Measurements from ENCODE around the gene DNAH5.

DNAH5 gene

DNA sequence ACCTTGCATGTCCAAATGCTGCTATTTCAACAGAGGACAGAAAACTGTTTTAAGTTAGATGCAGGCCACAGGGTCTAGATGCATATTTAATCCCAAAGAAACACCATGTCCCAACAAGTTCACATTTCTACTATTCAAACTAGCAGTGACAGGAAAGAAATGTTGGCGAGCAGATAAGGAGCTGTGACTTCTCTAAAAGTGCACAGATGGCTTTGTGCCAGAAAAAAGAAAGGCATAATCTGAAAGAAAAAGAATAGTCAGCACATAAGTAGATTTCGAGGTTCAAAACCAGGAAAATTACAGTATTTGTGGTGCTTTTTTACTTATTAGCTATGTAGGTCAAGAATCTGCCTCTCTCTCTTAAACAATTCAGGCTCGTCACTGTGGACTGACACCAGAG, 178.3 kb downstream of the DNAH5 start:
- DNase-seq (ENCODE audit: insufficient read length): no peak
- no peak for TF ChIP-seq POLR2AphosphoS5 (IDR thresholded peaks at IDR 0.05; ENCODE audit: low read depth, low read length)
- TF ChIP-seq POLR2A (IDR thresholded peaks at IDR 0.05; ENCODE audit: low read depth, low read length): no peak
- TF ChIP-seq TAF1 (IDR thresholded peaks at IDR 0.05; ENCODE audit: borderline replicate concordance, low read depth, low read length): no peak
- FAIRE-seq: no peak

DNA sequence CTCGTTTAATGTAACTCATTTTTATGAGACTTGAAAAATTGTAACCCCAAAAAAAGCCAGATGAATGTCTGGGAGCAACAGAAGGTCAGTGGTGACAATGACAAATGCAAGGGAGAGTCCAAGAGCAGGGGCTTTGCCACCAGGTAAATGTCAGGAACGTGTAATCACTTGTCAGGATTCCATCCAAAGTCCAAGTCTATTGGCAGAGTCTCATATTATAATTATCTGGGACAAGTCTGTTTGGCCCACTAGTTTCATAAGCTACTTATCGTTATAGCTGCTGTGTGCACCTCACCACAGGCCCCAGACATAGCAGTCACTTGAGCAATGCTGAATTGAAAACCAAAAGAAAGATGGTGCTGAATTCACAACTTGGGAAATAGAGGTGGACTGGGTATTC, 180.8 kb downstream of the DNAH5 start:
- DNase-seq (ENCODE audit: insufficient read length): no peak
- no peak for TF ChIP-seq TAF1 (IDR thresholded peaks at IDR 0.05; ENCODE audit: borderline replicate concordance, low read depth, low read length)
- TF ChIP-seq POLR2A (IDR thresholded peaks at IDR 0.05; ENCODE audit: low read depth, low read length): no peak
- TF ChIP-seq POLR2AphosphoS5 (IDR thresholded peaks at IDR 0.05; ENCODE audit: low read depth, low read length): no peak
- FAIRE-seq: no peak

DNA sequence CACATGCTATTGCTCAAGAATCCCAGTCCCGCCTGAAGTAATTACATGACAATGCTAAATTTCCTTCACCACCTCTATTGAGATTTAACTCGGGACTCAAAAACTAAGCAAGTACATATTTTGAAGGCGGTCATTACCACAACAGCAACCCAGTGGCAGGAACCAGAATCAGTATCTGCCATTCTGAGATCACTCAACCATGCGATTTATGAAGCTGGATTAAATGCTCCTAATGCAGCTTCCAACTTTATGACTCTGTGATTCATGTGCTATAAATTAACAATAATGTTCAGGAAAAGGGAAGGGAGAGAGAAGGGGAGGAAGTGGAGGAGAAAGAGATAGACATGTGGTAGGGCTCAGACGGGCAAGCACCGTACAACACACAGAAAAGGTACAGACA, 194.7 kb downstream of the DNAH5 start:
- DNase-seq (ENCODE audit: insufficient read length) (no peak), FAIRE-seq (no peak)
- TF ChIP-seq POLR2A (IDR thresholded peaks at IDR 0.05; ENCODE audit: low read depth, low read length) (no peak), TAF1 (IDR thresholded peaks at IDR 0.05; ENCODE audit: borderline replicate concordance, low read depth, low read length) (no peak), POLR2AphosphoS5 (IDR thresholded peaks at IDR 0.05; ENCODE audit: low read depth, low read length) (no peak)

DNA sequence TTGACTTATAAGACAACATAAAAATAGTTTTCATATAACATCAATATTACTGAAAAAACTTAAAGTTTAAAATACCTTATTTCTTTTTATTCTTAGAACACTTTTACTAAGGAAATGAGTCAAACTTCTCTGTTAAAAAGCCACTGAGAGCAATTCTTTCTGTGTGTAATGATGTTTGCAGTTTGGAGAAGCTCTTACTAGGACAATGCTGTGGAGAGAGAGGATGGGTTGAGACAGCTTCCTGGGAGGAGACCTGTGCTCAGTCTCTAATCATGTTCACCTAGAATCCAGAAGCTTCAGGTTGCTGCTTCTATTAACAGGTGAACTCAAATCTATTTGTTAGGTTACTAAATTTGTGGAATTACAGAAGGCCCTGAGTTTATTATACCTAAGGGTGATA, 198.5 kb downstream of the DNAH5 start:
- no peak for FAIRE-seq
- TF ChIP-seq POLR2A (IDR thresholded peaks at IDR 0.05; ENCODE audit: low read depth, low read length) (no peak), POLR2AphosphoS5 (IDR thresholded peaks at IDR 0.05; ENCODE audit: low read depth, low read length) (no peak), TAF1 (IDR thresholded peaks at IDR 0.05; ENCODE audit: borderline replicate concordance, low read depth, low read length) (no peak)
- no peak for DNase-seq (ENCODE audit: insufficient read length)

DNA sequence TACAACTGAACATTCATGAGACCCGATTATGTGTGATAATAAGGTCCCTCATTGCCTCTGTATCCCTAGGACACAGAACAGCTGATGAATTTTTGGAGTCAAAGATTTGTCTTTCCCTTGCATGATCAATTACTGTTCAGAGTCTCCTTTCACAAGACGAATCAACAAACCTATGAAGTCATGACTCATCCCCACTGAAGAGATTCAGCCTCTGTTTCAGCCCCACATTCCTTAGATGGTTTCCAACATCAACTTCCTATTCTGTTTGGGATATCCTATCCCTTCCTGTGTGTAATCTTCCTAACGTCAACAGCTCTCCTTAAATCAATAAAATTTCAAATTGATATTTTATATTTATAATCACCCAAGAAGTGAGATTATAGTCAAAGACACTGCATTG, 199.0 kb downstream of the DNAH5 start:
- no peak for FAIRE-seq
- TF ChIP-seq POLR2A (IDR thresholded peaks at IDR 0.05; ENCODE audit: low read depth, low read length): no peak
- TF ChIP-seq POLR2AphosphoS5 (IDR thresholded peaks at IDR 0.05; ENCODE audit: low read depth, low read length): no peak
- TF ChIP-seq TAF1 (IDR thresholded peaks at IDR 0.05; ENCODE audit: borderline replicate concordance, low read depth, low read length): no peak
- DNase-seq (ENCODE audit: insufficient read length): no peak

DNA sequence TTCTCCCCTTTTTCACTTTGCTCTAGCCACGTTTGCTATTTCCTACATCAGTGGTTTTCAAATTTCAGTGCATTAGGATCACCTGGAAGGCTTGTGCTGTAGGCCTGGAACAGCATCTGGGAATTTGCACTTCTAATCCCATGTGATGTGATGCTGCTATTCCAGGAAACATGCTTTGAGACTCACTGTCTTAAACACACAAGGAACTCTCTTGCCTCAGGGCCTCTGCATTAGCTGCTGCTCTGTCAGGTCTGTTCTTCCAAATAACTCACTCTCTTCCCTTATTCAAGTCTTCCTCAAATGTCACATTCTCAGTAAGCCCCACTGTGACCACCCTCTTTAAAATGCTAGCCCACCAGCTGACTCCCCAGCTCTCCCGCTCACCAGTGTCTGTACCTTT, 204.0 kb downstream of the DNAH5 start:
- no peak for FAIRE-seq
- no peak for DNase-seq (ENCODE audit: insufficient read length)
- TF ChIP-seq POLR2A (IDR thresholded peaks at IDR 0.05; ENCODE audit: low read depth, low read length): no peak
- TF ChIP-seq POLR2AphosphoS5 (IDR thresholded peaks at IDR 0.05; ENCODE audit: low read depth, low read length): no peak
- no peak for TF ChIP-seq TAF1 (IDR thresholded peaks at IDR 0.05; ENCODE audit: borderline replicate concordance, low read depth, low read length)

DNA sequence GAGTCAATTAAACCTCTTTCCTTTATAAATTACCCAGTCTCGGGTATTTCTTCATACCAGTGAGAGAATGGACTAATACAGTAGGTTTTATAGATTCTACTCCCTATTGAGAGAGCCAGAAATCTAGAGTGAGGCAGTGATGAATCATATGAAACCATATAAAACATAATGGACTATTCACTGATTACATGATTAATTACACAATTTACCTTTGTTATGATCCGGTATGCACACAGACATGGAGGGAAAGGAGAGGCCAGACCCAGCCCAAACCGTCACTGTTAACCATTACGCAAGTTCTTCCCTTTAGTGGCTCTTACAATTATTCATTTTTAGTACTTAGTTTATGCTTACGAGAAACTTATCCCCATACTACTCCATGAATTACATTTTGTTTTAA, 205.0 kb downstream of the DNAH5 start:
- DNase-seq (ENCODE audit: insufficient read length): no peak
- no peak for FAIRE-seq
- TF ChIP-seq TAF1 (IDR thresholded peaks at IDR 0.05; ENCODE audit: borderline replicate concordance, low read depth, low read length) (no peak), POLR2AphosphoS5 (IDR thresholded peaks at IDR 0.05; ENCODE audit: low read depth, low read length) (no peak), POLR2A (IDR thresholded peaks at IDR 0.05; ENCODE audit: low read depth, low read length) (no peak)

DNA sequence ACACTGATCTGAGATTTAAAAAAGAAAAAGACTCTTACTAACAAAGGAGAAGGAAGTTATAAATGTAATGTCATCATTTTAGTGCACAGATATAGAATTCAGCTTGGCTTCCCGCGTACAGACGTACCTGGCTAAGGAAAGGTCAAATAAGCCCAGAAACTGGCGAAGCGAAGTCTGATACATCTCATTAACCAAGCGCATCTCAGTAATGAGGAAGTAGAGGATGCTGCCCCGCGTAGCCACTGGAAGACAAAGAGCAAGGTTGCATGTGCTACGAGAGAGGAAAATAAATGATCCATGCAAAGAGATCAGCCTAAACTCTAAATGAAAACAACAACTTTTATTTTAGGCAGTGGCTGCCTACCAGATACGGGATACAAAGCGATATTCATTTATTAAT, 208.8 kb downstream of the DNAH5 start:
- TF ChIP-seq POLR2AphosphoS5 (IDR thresholded peaks at IDR 0.05; ENCODE audit: low read depth, low read length) (no peak), TAF1 (IDR thresholded peaks at IDR 0.05; ENCODE audit: borderline replicate concordance, low read depth, low read length) (no peak), POLR2A (IDR thresholded peaks at IDR 0.05; ENCODE audit: low read depth, low read length) (no peak)
- DNase-seq (ENCODE audit: insufficient read length) (no peak), FAIRE-seq (no peak)

DNA sequence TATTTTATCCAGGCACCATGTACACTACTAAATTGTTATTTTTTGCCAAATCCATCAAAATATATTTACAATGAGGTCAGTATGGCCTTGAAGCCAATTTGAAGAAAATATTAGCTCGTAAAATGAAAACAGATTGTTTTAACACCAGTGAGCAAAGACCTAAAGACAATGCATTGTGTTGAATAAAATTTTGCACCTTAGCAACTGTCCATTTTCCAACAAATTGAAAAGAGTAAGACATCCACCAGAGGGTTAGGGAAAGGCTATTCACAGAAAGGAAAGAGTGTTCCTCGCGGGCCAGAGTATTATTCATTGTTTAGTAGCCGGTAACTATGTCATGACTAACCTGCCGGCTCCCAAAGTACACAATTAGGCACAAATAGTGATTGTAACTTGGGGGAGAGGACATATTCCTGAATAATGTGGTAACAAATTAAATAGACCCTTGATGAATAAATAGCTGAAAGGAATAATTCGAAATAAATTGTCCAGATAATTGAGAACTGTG, 213.3 kb downstream of the DNAH5 start:
- FAIRE-seq: no peak
- no peak for DNase-seq (ENCODE audit: insufficient read length)

DNA sequence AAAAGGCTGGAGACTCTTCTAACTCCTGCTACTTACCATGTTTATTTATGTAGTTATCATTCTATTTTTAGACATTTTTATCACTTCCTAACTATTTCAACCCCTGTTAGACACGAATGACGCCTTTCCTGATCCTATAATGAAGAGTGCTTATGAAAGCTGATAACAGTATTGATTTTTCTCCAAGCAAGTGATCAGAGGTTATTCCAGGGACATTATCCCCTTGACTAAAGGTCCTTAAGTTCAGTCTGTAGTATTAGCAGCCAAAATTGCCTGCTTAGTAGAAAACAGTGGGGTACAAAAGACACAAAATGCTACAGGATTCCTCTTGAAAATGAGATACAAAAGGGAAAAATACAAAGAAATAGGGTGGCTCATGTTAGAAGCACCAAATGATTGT, 235.6 kb downstream of the DNAH5 start:
- TF ChIP-seq POLR2A (IDR thresholded peaks at IDR 0.05; ENCODE audit: low read depth, low read length): no peak
- no peak for TF ChIP-seq TAF1 (IDR thresholded peaks at IDR 0.05; ENCODE audit: borderline replicate concordance, low read depth, low read length)
- TF ChIP-seq POLR2AphosphoS5 (IDR thresholded peaks at IDR 0.05; ENCODE audit: low read depth, low read length): no peak
- DNase-seq (ENCODE audit: insufficient read length): no peak
- no peak for FAIRE-seq

More for the DNA sequence above, 213.3 kb downstream of the DNAH5 start:
- TF ChIP-seq POLR2AphosphoS5 (IDR thresholded peaks at IDR 0.05; ENCODE audit: low read depth, low read length): no peak
- no peak for TF ChIP-seq TAF1 (IDR thresholded peaks at IDR 0.05; ENCODE audit: borderline replicate concordance, low read depth, low read length)
- TF ChIP-seq POLR2A (IDR thresholded peaks at IDR 0.05; ENCODE audit: low read depth, low read length): no peak

DNA sequence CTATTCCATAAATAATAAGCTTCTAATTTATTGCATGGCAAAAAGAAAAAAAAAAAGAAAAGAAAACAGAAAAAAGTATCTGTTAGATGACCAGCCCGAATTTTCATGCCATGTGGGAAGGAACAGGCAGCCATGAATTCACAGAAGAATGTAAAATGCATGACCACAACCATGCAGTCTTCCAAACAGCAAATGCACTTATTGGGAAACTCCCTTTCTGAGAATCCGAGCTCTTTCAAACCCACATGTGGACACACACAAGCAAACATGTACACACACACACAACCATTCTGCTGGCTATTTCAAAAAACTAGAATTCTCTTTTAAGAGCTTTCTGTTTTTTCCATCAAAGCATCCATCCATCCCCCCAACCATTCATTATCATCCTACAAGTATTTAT, 236.1 kb downstream of the DNAH5 start:
- no peak for TF ChIP-seq TAF1 (IDR thresholded peaks at IDR 0.05; ENCODE audit: borderline replicate concordance, low read depth, low read length)
- TF ChIP-seq POLR2AphosphoS5 (IDR thresholded peaks at IDR 0.05; ENCODE audit: low read depth, low read length): no peak
- no peak for TF ChIP-seq POLR2A (IDR thresholded peaks at IDR 0.05; ENCODE audit: low read depth, low read length)
- no peak for FAIRE-seq
- DNase-seq (ENCODE audit: insufficient read length): no peak

DNA sequence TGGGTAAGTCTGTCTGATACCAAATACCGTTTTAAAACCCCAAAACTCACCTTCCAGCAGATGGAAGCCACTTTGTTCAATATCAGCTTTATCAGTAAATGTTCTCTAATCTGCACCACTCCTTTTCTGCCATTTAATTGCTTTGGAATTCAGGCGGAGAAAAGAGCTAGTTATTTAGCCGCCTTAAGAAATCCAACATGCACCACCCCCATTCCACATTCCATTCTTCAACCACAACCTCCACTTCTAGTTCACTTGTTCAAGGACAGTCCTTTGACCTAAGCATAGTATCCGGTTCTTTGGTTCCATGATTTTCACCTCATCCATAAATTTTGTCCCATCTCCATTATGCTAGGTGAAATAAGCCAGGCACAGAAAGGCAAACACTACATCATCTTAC, 240.1 kb downstream of the DNAH5 start:
- no peak for TF ChIP-seq POLR2AphosphoS5 (IDR thresholded peaks at IDR 0.05; ENCODE audit: low read depth, low read length)
- TF ChIP-seq POLR2A (IDR thresholded peaks at IDR 0.05; ENCODE audit: low read depth, low read length): no peak
- TF ChIP-seq TAF1 (IDR thresholded peaks at IDR 0.05; ENCODE audit: borderline replicate concordance, low read depth, low read length): no peak
- DNase-seq (ENCODE audit: insufficient read length): no peak
- no peak for FAIRE-seq

DNA sequence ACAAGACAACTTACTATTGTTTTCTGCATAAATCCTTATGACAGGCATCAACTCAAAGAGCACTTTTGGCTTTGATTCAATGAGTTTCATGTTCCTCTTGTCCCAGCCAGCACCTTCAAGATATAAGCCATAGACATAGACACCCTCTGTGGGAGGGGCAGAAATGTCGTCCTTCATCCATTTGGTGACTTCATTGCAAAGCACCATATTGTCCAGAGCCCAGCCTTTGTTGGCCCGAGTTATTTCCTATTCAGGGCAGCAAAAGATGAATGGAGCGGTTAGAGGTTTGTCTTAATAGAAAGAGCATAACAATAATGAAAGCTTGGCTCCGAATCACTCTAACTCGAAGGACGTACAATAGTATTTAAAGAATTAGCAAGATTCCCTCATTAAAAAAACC, 243.9 kb downstream of the DNAH5 start:
- FAIRE-seq: no peak
- DNase-seq (ENCODE audit: insufficient read length): no peak
- no peak for TF ChIP-seq POLR2A (IDR thresholded peaks at IDR 0.05; ENCODE audit: low read depth, low read length)
- TF ChIP-seq POLR2AphosphoS5 (IDR thresholded peaks at IDR 0.05; ENCODE audit: low read depth, low read length): no peak
- no peak for TF ChIP-seq TAF1 (IDR thresholded peaks at IDR 0.05; ENCODE audit: borderline replicate concordance, low read depth, low read length)
